GM12878 (cell line): ENCODE data around the gene BIRC3. TPM values are rescaled to one million over a fixed set of nuclear protein-coding genes. Genes with fewer than 3 reads are reported as not detected.

Source experiments
- ATAC-seq: fragments of 200-7000 bp; cut with Tn5 transposase; 3 replicates; pipeline ENCODE4 v1.9.1; 2020; ENCODE audit warnings: mild to moderate bottlenecking, moderate library complexity
- BruUV-seq: library from RNA; stranded (reverse); fragments of 400-500 nt; replicated peaks from 2 replicates; lab custom pipeline; 2021; lab: Mats Ljungman, UMichigan
- CTCF ChIA-PET: fragments of 300-600 bp; sonication (Branson Sonifier 250); formaldehyde crosslinking; extraction: SDS; loops from one replicate; lab custom pipeline; 2021; ENCODE audit warnings: inconsistent platforms; lab: Yijun Ruan, JAX
- POLR2A ChIA-PET: fragments of 350-600 bp; formaldehyde crosslinking; extraction: SDS; loops from one replicate; lab custom pipeline; 2021; ENCODE audit warnings: inconsistent platforms; lab: Charles Lee
- RAD21 ChIA-PET: fragments of 300-600 bp; sonication (Branson Sonifier 250); formaldehyde crosslinking; loops from one replicate; lab custom pipeline; 2023; ENCODE audit warnings: antibody characterized with exemption; ENCODE audit not compliant: unreplicated experiment; lab: Charles Lee
- SMC1A ChIA-PET: fragments of 300-600 bp; sonication (Branson Sonifier 250); formaldehyde crosslinking; loops from one replicate; lab custom pipeline; 2023; ENCODE audit not compliant: unreplicated experiment, uncharacterized antibody; lab: Charles Lee
- DNase-seq: peaks from one replicate; pipeline ENCODE4 v3.0.0-alpha.2; 2011; ENCODE audit warnings: low read depth, low spot score
- FAIRE-seq: peaks from 3 replicates; lab custom pipeline; 2011; peaks lifted over from hg19 to GRCh38; lab: Jason Lieb, UNC
- H2AFZ ChIP-seq: 2 replicates; pipeline ENCODE4 v1.6.0; 2011; ENCODE audit warnings: low read depth, low read length, control low read depth; ENCODE audit not compliant: control insufficient read depth
- H3K27ac ChIP-seq: 2 replicates; pipeline ENCODE4 v1.5.1; 2011; ENCODE audit warnings: control low read depth; ENCODE audit not compliant: control insufficient read depth, insufficient read depth
- H3K27me3 ChIP-seq, 2 experiments: replicated peaks in 1 of 2; 2 replicates each; pipeline versions ENCODE4 v1.6.0 to v1.6.1; 2011; ENCODE audit warnings: low read length in 1 of 2; ENCODE audit not compliant: control insufficient read depth in 2 of 2, insufficient read depth in 2 of 2
- H3K36me3 ChIP-seq, 2 experiments: 2 replicates each; pipeline ENCODE4 v1.5.1; 2011; ENCODE audit warnings: low read length in 1 of 2; ENCODE audit not compliant: control insufficient read depth in 2 of 2, insufficient read depth in 2 of 2
- H3K4me1 ChIP-seq: 2 replicates; pipeline ENCODE4 v1.6.1; 2011; ENCODE audit warnings: mild to moderate bottlenecking, low read length, moderate library complexity, mixed read lengths; ENCODE audit not compliant: control insufficient read depth, insufficient read depth
- H3K4me2 ChIP-seq: 2 replicates; pipeline ENCODE4 v1.6.0; 2011; ENCODE audit warnings: control low read depth; ENCODE audit not compliant: control insufficient read depth, insufficient read depth
- H3K4me3 ChIP-seq: fragments of 200-600 bp; sonication (generic); 2 replicates; pipeline ENCODE4 v1.5.1; 2016
- H3K79me2 ChIP-seq: 2 replicates; pipeline ENCODE4 v1.6.0; 2011; ENCODE audit warnings: low read length; ENCODE audit not compliant: control insufficient read depth, insufficient read depth
- H3K9ac ChIP-seq: 2 replicates; pipeline ENCODE4 v1.8.0; 2011; ENCODE audit warnings: low read length, control low read depth, mixed read lengths; ENCODE audit not compliant: control insufficient read depth, insufficient read depth
- H3K9me3 ChIP-seq: replicated peaks from 3 replicates; pipeline ENCODE4 v1.5.1; 2011; ENCODE audit warnings: mild to moderate bottlenecking, low read length; ENCODE audit not compliant: control insufficient read depth, insufficient read depth
- H4K20me1 ChIP-seq: 2 replicates; pipeline ENCODE4 v1.6.0; 2011; ENCODE audit not compliant: control insufficient read depth, insufficient read depth
- HCFC1 ChIP-seq: fragments of 150-350 bp; IDR thresholded peaks from 2 replicates; pipeline ENCODE4 v1.6.1; 2014; ENCODE audit warnings: low read length
- HDAC6 ChIP-seq: fragments of 200-600 bp; sonication (generic); IDR thresholded peaks from one replicate; pipeline ENCODE4 v1.8.0; 2017; ENCODE audit warnings: antibody characterized with exemption; ENCODE audit not compliant: unreplicated experiment
- JUNB ChIP-seq: IDR thresholded peaks from 2 replicates; pipeline ENCODE4 v1.6.1; 2016; ENCODE audit warnings: antibody characterized with exemption, mild to moderate bottlenecking
- KLF5 ChIP-seq: fragments of 450-650 bp; IDR thresholded peaks from 2 replicates; pipeline ENCODE4 v1.6.1; 2014; ENCODE audit warnings: mild to moderate bottlenecking; ENCODE audit not compliant: partially characterized antibody
- PML ChIP-seq: IDR thresholded peaks from 2 replicates; pipeline ENCODE4 v1.6.1; 2012; ENCODE audit warnings: low read length, inconsistent platforms
- POLR2AphosphoS5 ChIP-seq: IDR thresholded peaks from 2 replicates; pipeline ENCODE4 v1.6.1; 2011; ENCODE audit warnings: mild to moderate bottlenecking, low read length, inconsistent platforms
- RB1 ChIP-seq: fragments of 450-650 bp; formaldehyde crosslinking; IDR thresholded peaks from 2 replicates; pipeline ENCODE4 v1.6.1; 2017; ENCODE audit warnings: mild to moderate bottlenecking, borderline replicate concordance
- SMC3 ChIP-seq: IDR thresholded peaks from 2 replicates; pipeline ENCODE4 v1.6.1; 2011; ENCODE audit warnings: low read length, improper control_type of control experiment, borderline replicate concordance
- SP1 ChIP-seq: IDR thresholded peaks from one replicate; pipeline ENCODE4 v1.6.1; 2011; ENCODE audit warnings: low read depth, low read length
- WGBS: methylation state at CpG from one replicate; pipeline ENCODE4 v1.1.6; 2016; ENCODE audit warnings: low lambda C conversion rate; ENCODE audit not compliant: insufficient replicate concordance, insufficient coverage; ENCODE audit errors: missing lambda C conversion rate; 5-methylcytosine and 5-hydroxymethylcytosine counted together
- in situ Hi-C: fragments of 300-500 bp; cut with MboI; formaldehyde crosslinking; loops from 9 replicates; pipeline ENCODE4 v1.14.3; 2018; ENCODE audit warnings: mixed read lengths
- intact Hi-C: fragments of 100-400 bp; cut with micrococcal nuclease; formaldehyde crosslinking; loops from one replicate; pipeline ENCODE4 v1.14.2; 2022; ENCODE audit not compliant: unreplicated experiment
- polyA plus RNA-seq, 11 experiments: library from polyadenylated mRNA; depleted of rRNA in 4 of 11; unstranded in 6 of 11; stranded (reverse) in 5 of 11; fragments of >200 nt; fragmentation: Nextera tagmentation in 4 of 11; fragmentation: Illumina TruSeq in 1 of 11; extraction: Ambion mirVana in 4 of 11; extraction: Trizol in 1 of 11; gene quantifications; 1 replicate in 1 of 11; 2 replicates in 10 of 11; pipeline versions ENCODE4 v1.2.1 to v1.2.3, GENCODE V29; 2011 to 2016; ENCODE audit warnings: inconsistent platforms in 2 of 11, missing spikeins in 2 of 11, low read depth in 1 of 11
- total RNA-seq, 4 experiments: library from RNA; depleted of rRNA in 3 of 4; stranded (reverse); fragments of >200 nt in 3 of 4; fragmentation: Illumina TruSeq in 1 of 4; extraction: Trizol in 1 of 4; gene quantifications; 2 replicates each; pipeline versions ENCODE4 v1.2.1 to v1.2.3, GENCODE V29; 2013 to 2021
- TF ChIP-seq, protein P1 (sequence below): fragments of 450-650 bp; IDR thresholded peaks from 2 replicates; pipeline ENCODE4 v1.6.1; 2016; ENCODE audit warnings: mild to moderate bottlenecking, moderate library complexity, borderline replicate concordance
- TF ChIP-seq, protein P2 (sequence below): fragments of 450-650 bp; formaldehyde crosslinking; IDR thresholded peaks from 2 replicates; pipeline ENCODE4 v1.5.0; 2022; ENCODE audit warnings: mild to moderate bottlenecking, missing genetic modification characterization
- TF ChIP-seq, protein P3 (sequence below): fragments of 450-650 bp; IDR thresholded peaks from 2 replicates; pipeline ENCODE4 v1.6.1; 2016; ENCODE audit warnings: mild to moderate bottlenecking

BIRC3 gene
- total and polyA plus RNA-seq, 10 of the 15 experiments (the other 5 are each of a cell fraction or from before 2014, with no cell fraction given) = 42.1 to 351 (median 83.7) TPM

GRCh38 chr11:102283116-102283485, 34.2 kb upstream of the BIRC3 start:
- ATAC-seq = no peak
- intact Hi-C loops (no loop called here), in situ Hi-C loops (no loop called here)
- FAIRE-seq = no peak
- no peaks in the 10 kb centered on the region for H3K79me2 ChIP-seq
- no peak overlapping the region for H3K4me3 ChIP-seq
- H3K27me3 ChIP-seq = no peaks in the 10 kb centered on the region
- no peak overlapping the region for H3K27ac ChIP-seq
- SMC1A ChIA-PET = interaction anchor here (0.6 to 3.6 kb wide), 3 partner anchors 59 to 330 kb away, joined by 3 to 20 read pairs (median 6); no protein-coding TSS in a partner anchor
- no peaks in the 10 kb centered on the region for H4K20me1 ChIP-seq
- H3K4me2 ChIP-seq = no peak overlapping the region
- BruUV-seq = no TSS peak
- H3K36me3 ChIP-seq = no peaks in the 10 kb centered on the region
- RAD21 ChIA-PET = interaction anchor here (0.8 to 1.4 kb wide), 3 partner anchors 14 to 383 kb away, joined by 3 to 4 read pairs (median 3); no protein-coding TSS in a partner anchor
- no peak for DNase-seq
- WGBS = 100% methylated on average over 1 of the region's 1 CpG
- POLR2A ChIA-PET = interaction anchor here (0.6 kb wide), 1 partner anchor 58 kb away, joined by 4 read pairs; no protein-coding TSS in a partner anchor
- CTCF ChIA-PET = interaction anchor here (0.6 to 5.5 kb wide), 8 partner anchors 11 to 383 kb away, joined by 3 to 38 read pairs (median 4); no protein-coding TSS in a partner anchor
- H2AFZ ChIP-seq = no peak overlapping the region
- peaks cover 4% of the 10 kb centered on the region; the same call in 1 of the 2 replicates for H3K4me1 ChIP-seq
- H3K9me3 ChIP-seq = no peaks in the 10 kb centered on the region; the same call in 2 of the 3 replicates
- no peak overlapping the region for H3K9ac ChIP-seq
- TF ChIP-seq POLR2AphosphoS5 (no peak), PML (no peak), HCFC1 (no peak), JUNB (no peak), HDAC6 (no peak), SP1 (no peak), SMC3 (no peak), RB1 (no peak), KLF5 (no peak)
- TF ChIP-seq, protein P1, sequence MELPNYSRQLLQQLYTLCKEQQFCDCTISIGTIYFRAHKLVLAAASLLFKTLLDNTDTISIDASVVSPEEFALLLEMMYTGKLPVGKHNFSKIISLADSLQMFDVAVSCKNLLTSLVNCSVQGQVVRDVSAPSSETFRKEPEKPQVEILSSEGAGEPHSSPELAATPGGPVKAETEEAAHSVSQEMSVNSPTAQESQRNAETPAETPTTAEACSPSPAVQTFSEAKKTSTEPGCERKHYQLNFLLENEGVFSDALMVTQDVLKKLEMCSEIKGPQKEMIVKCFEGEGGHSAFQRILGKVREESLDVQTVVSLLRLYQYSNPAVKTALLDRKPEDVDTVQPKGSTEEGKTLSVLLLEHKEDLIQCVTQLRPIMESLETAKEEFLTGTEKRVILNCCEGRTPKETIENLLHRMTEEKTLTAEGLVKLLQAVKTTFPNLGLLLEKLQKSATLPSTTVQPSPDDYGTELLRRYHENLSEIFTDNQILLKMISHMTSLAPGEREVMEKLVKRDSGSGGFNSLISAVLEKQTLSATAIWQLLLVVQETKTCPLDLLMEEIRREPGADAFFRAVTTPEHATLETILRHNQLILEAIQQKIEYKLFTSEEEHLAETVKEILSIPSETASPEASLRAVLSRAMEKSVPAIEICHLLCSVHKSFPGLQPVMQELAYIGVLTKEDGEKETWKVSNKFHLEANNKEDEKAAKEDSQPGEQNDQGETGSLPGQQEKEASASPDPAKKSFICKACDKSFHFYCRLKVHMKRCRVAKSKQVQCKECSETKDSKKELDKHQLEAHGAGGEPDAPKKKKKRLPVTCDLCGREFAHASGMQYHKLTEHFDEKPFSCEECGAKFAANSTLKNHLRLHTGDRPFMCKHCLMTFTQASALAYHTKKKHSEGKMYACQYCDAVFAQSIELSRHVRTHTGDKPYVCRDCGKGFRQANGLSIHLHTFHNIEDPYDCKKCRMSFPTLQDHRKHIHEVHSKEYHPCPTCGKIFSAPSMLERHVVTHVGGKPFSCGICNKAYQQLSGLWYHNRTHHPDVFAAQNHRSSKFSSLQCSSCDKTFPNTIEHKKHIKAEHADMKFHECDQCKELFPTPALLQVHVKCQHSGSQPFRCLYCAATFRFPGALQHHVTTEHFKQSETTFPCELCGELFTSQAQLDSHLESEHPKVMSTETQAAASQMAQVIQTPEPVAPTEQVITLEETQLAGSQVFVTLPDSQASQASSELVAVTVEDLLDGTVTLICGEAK = no peak
- TF ChIP-seq, protein P2, sequence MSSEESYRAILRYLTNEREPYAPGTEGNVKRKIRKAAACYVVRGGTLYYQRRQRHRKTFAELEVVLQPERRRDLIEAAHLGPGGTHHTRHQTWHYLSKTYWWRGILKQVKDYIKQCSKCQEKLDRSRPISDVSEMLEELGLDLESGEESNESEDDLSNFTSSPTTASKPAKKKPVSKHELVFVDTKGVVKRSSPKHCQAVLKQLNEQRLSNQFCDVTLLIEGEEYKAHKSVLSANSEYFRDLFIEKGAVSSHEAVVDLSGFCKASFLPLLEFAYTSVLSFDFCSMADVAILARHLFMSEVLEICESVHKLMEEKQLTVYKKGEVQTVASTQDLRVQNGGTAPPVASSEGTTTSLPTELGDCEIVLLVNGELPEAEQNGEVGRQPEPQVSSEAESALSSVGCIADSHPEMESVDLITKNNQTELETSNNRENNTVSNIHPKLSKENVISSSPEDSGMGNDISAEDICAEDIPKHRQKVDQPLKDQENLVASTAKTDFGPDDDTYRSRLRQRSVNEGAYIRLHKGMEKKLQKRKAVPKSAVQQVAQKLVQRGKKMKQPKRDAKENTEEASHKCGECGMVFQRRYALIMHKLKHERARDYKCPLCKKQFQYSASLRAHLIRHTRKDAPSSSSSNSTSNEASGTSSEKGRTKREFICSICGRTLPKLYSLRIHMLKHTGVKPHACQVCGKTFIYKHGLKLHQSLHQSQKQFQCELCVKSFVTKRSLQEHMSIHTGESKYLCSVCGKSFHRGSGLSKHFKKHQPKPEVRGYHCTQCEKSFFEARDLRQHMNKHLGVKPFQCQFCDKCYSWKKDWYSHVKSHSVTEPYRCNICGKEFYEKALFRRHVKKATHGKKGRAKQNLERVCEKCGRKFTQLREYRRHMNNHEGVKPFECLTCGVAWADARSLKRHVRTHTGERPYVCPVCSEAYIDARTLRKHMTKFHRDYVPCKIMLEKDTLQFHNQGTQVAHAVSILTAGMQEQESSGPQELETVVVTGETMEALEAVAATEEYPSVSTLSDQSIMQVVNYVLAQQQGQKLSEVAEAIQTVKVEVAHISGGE (CRISPR knock-in tag) = no peak
- TF ChIP-seq, protein P3, sequence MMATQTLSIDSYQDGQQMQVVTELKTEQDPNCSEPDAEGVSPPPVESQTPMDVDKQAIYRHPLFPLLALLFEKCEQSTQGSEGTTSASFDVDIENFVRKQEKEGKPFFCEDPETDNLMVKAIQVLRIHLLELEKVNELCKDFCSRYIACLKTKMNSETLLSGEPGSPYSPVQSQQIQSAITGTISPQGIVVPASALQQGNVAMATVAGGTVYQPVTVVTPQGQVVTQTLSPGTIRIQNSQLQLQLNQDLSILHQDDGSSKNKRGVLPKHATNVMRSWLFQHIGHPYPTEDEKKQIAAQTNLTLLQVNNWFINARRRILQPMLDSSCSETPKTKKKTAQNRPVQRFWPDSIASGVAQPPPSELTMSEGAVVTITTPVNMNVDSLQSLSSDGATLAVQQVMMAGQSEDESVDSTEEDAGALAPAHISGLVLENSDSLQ = no peak
